ENCODE results near the gene NUMB.

NUMB gene

GRCh38 chr14:73458183-73458976 lies at the start of gene NUMB:
Gene NUMB (minus strand): TSS chr14:73458546. CDS start chr14:73355751, 102,795 bp downstream.
- peak; percentile 99 to 100 for DNase-seq

- DNase-seq, result no peak
Observed at GRCh38 chr14:73503648-73504047, 45.3 kb upstream of the NUMB start.

- DNase-seq, result no peak
Observed at GRCh38 chr14:73502017-73502619, 43.8 kb upstream of the NUMB start.

GRCh38 chr14:73500360-73500759 lies 42.0 kb upstream of the NUMB start:
- no peak for DNase-seq

- DNase-seq, result no peak
Observed at GRCh38 chr14:73494593-73494992, 36.2 kb upstream of the NUMB start.

GRCh38 chr14:73492670-73493069 lies 34.3 kb upstream of the NUMB start:
- no peak for DNase-seq

GRCh38 chr14:73492043-73492552 lies 33.8 kb upstream of the NUMB start:
- DNase-seq, result no peak

GRCh38 chr14:73491256-73492042 lies 33.1 kb upstream of the NUMB start:
- DNase-seq, result peak; percentile 8 to 67

GRCh38 chr14:73489481-73490175 lies 31.3 kb upstream of the NUMB start:
- DNase-seq, result no peak

- no peak for DNase-seq
Observed at GRCh38 chr14:73478684-73479083, 20.3 kb upstream of the NUMB start.

GRCh38 chr14:73477618-73478266 lies 19.4 kb upstream of the NUMB start:
- no peak for DNase-seq

- DNase-seq, result no peak
Observed at GRCh38 chr14:73476451-73476931, 18.1 kb upstream of the NUMB start.

- DNase-seq, result no peak
Observed at GRCh38 chr14:73474952-73475351, 16.6 kb upstream of the NUMB start.

- peak; percentile 16 to 77 for DNase-seq
Observed at GRCh38 chr14:73472185-73473114, 14.1 kb upstream of the NUMB start.

- DNase-seq, result no peak
Observed at GRCh38 chr14:73471582-73472184, 13.3 kb upstream of the NUMB start.

- no peak for DNase-seq
Observed at GRCh38 chr14:73468828-73469375, 10.6 kb upstream of the NUMB start.

GRCh38 chr14:73467800-73468199 lies 9.5 kb upstream of the NUMB start:
- DNase-seq, result no peak

- DNase-seq, result no peak
Observed at GRCh38 chr14:73467377-73467776, 9.0 kb upstream of the NUMB start.

GRCh38 chr14:73466861-73467260 lies 8.5 kb upstream of the NUMB start:
- no peak for DNase-seq
